ENCODE results near the gene NPBWR2.

The NPBWR2 gene

GRCh38 chr20:64113796-64114355 lies 6.5 kb upstream of the NPBWR2 start:
- TF ChIP-seq, protein P1, sequence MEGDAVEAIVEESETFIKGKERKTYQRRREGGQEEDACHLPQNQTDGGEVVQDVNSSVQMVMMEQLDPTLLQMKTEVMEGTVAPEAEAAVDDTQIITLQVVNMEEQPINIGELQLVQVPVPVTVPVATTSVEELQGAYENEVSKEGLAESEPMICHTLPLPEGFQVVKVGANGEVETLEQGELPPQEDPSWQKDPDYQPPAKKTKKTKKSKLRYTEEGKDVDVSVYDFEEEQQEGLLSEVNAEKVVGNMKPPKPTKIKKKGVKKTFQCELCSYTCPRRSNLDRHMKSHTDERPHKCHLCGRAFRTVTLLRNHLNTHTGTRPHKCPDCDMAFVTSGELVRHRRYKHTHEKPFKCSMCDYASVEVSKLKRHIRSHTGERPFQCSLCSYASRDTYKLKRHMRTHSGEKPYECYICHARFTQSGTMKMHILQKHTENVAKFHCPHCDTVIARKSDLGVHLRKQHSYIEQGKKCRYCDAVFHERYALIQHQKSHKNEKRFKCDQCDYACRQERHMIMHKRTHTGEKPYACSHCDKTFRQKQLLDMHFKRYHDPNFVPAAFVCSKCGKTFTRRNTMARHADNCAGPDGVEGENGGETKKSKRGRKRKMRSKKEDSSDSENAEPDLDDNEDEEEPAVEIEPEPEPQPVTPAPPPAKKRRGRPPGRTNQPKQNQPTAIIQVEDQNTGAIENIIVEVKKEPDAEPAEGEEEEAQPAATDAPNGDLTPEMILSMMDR (conservative IDR thresholded peaks at IDR 0.05): no peak
- no peak overlapping the region for H3K27ac ChIP-seq

- TF ChIP-seq, protein P1 (conservative IDR thresholded peaks at IDR 0.05): no peak
- H3K27ac ChIP-seq: no peak overlapping the region
Measured at GRCh38 chr20:64113444-64113775, 6.0 kb upstream of the NPBWR2 start.

DNA sequence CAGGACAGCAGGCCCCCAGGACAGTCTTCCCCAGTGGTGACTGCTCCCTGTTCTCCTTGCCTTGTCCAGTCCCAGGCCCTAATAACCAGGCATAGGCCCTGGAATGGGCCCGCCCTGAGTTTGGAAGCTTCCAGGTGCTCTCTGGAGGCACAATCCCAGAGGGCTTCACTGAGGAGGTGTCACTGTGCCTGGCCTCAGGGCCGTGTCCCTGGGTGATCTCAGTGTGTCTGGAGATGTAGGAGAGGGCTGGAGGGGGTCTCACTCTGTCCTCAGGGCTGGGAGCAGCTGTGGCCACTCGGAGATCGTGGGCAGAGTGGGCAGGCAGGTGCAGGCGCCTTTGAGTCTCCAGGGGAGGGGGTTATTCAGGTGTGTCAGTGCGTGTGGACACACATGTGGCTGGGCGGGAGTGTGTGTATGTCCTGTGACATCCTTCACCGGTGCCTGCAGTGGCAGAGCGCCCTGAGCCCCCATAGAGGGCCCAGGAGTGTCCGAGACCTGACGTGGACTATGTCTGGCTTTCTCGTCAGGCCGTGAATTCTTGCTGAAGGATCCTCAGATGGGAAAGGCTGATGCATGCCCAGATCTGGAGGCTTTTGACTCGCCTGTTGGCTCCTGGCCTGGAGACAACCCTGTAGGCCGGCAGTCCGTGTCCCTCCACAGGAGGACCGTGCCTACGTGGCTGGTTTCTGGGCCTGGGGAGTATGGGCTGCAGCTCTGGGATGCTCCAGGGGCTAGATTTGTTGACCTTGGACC lies 5.5 kb upstream of the NPBWR2 start:
- H3K27ac ChIP-seq: no peak overlapping the region
- TF ChIP-seq, protein P1 (conservative IDR thresholded peaks at IDR 0.05): no peak

DNA sequence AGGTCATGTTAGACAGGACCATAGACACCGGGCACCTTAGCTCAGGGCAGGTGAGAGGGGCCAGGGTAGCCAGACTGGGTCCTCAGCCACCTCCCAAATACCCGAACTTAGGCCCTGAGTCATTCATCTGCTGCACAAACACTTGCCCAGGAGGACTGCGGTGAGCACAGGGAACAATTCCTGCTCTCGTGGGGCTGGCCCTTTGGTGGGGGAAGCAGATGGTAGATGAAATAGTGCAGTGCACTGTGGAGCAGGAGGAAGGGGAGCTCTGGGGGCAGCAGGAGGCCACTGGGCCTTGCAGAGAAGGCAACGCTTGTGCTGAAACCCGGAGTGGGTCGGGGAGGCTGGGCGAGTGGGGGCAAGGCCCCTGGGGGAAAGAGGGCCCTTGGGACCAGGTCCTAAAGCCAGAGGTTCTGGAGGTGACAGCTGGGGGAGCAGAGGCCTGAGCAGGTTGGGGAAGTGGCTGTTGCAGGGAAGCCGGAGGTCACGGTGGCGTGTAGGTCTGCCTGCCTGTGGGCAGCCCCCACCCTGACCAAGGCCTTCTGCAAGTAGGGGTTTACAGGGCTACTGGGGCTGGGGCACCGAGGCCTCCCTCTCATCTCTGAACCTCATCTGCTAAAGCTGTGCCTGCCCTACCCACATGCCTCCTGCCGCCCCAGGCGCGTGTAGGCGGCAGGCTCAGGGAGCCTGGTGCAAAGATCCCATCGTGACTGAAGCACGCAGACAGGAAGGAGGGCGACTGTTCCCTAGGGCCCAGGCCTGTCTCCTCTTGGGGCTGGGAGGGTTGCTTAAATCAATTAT lies 4.7 kb upstream of the NPBWR2 start:
- TF ChIP-seq, protein P1 (conservative IDR thresholded peaks at IDR 0.05): no peak
- H3K27ac ChIP-seq: no peak overlapping the region

DNA sequence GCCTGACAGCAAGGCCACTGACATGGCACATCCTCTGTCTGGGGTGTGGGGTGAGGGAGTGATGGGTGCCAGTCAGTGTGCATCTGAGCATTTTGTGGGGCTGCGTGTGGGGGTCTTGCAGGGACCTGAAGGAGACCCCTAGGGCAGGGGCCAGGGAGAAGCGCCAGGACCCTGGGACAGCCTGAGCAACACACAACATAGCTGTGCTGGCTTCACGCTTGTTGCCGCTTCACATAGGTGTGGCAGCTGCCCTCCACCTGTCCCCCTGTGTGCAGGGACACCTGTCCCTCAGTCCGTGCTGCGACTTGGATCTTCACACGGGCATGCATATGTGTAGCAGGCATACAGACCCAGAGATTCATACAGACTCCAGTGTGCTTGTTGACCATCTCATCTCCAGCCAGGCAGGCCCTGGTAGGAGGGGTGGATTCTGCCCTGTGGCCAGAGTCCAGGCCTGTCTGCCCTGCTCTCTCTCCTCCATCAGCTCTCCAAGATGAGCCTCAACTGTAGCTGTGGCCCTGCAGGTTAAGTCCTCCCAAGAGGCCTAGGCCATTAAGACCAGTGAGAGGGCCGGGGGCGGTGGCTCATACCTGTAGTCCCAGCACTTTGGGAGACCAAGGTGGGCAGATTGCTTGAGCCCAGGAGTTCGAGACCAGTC lies 3.2 kb upstream of the NPBWR2 start:
- H3K27ac ChIP-seq: no peak overlapping the region
- TF ChIP-seq, protein P1 (conservative IDR thresholded peaks at IDR 0.05): no peak

GRCh38 chr20:64109831-64110391 lies 2.5 kb upstream of the NPBWR2 start:
- TF ChIP-seq, protein P1 (conservative IDR thresholded peaks at IDR 0.05): no peak

More at GRCh38 chr20:64109831-64110391, 2.5 kb upstream of the NPBWR2 start:
- H3K27ac ChIP-seq: no peak overlapping the region
